ENCODE measurements around the gene MATCAP1.

MATCAP1 gene

DNA sequence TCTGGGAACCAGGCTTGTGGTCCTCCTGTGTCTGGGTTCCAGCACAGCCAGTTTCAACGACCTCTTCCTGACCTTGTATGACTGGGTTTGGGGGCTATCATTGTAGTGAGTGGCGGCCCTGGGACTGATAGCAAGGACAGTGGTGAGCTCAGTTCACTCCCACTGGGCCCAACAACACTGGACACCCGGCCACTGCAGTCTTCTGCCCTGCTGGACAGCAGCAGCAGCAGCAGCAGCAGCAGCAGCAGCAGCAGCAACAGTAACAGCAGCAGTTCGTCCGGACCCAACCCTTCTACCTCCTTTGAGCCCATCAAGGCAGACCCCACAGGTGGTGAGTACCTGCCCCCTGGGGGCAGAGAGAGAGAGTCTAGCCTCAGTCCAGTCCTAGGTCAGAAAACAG lies 11.9 kb upstream of the MATCAP1 start:
- Mint-ChIP-seq H3K36me3 (ENCODE audit: low read depth) (peaks cover 39% of the 10 kb centered on the region), H3K9me3 (no peaks in the 10 kb centered on the region), H3K4me3 (peak overlapping the region; percentile 63 to 93 (median 86)), H3K27me3 (ENCODE audit: low read depth) (peaks cover 5% of the 10 kb centered on the region), H3K27ac (no peak overlapping the region), H3K4me1 (peaks cover 34% of the 10 kb centered on the region)
- TF ChIP-seq, protein P1, sequence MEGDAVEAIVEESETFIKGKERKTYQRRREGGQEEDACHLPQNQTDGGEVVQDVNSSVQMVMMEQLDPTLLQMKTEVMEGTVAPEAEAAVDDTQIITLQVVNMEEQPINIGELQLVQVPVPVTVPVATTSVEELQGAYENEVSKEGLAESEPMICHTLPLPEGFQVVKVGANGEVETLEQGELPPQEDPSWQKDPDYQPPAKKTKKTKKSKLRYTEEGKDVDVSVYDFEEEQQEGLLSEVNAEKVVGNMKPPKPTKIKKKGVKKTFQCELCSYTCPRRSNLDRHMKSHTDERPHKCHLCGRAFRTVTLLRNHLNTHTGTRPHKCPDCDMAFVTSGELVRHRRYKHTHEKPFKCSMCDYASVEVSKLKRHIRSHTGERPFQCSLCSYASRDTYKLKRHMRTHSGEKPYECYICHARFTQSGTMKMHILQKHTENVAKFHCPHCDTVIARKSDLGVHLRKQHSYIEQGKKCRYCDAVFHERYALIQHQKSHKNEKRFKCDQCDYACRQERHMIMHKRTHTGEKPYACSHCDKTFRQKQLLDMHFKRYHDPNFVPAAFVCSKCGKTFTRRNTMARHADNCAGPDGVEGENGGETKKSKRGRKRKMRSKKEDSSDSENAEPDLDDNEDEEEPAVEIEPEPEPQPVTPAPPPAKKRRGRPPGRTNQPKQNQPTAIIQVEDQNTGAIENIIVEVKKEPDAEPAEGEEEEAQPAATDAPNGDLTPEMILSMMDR (IDR thresholded peaks at IDR 0.05; ENCODE audit: unreplicated experiment in 3 of 3), result no peak

GRCh38 chr16:67194260-67194659 lies 10.5 kb upstream of the MATCAP1 start:
- TF ChIP-seq, protein P1 (IDR thresholded peaks at IDR 0.05; ENCODE audit: unreplicated experiment in 3 of 3), result no peak
- Mint-ChIP-seq H3K27me3 (ENCODE audit: low read depth) (peaks cover 5% of the 10 kb centered on the region), H3K27ac (peak overlapping the region in 1 of 3 experiments; percentile 61), H3K9me3 (no peaks in the 10 kb centered on the region), H3K4me3 (peak overlapping the region; percentile 86 to 93 (median 89)), H3K36me3 (ENCODE audit: low read depth) (peaks cover 36% of the 10 kb centered on the region), H3K4me1 (peaks cover 34% of the 10 kb centered on the region)

DNA sequence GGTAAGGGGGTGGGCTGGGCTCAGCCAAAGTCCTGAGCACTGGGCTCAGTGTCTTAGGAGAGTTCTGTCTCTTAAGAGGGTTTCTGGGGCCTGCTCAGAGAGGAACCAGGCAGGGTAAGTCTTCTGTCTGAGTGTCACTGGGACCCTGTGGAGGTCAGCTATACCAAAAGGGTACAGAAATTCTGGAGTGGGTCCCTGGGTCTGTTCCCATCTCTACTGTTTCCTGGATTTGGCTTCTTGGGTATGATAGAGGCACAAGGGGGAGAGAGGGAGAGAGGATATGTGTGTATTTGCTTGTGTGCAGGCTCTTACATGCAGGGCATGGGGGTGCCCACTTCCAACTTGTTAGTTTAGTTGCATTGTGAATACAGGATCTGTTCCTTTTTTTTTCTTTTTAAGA lies 9.8 kb upstream of the MATCAP1 start:
- Mint-ChIP-seq H3K9me3 (no peaks in the 10 kb centered on the region), H3K27ac (peak overlapping the region in 1 of 3 experiments; percentile 61), H3K4me1 (peaks cover 34% of the 10 kb centered on the region), H3K36me3 (ENCODE audit: low read depth) (peaks cover 36% of the 10 kb centered on the region), H3K4me3 (peak overlapping the region; percentile 86 to 93 (median 89)), H3K27me3 (ENCODE audit: low read depth) (peaks cover 5% of the 10 kb centered on the region)
- TF ChIP-seq, protein P1 (IDR thresholded peaks at IDR 0.05; ENCODE audit: unreplicated experiment in 3 of 3), result no peak

DNA sequence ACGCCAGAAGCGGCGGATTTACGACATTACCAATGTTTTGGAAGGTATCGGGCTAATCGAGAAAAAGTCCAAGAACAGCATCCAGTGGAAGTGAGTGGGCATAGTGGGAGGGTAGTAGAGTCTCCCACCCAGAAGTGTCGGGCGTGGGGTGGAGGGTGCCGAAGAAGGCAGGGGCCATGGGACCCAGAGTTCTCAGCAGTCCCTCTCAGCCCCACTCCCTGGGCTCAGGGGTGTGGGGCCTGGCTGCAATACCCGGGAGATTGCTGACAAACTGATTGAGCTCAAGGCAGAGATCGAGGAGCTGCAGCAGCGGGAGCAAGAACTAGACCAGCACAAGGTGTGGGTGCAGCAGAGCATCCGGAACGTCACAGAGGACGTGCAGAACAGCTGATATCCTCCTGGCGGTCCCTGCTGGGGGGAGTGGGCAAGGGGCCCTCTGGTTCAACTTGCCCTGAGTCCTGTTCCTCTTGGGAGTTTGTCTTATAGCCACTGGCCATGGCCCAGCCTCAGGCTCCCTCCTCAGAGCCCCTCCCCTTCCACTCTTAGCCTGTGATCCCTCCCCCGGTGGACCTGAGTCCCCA lies 9.1 kb upstream of the MATCAP1 start:
- Mint-ChIP-seq H3K27ac (no peak overlapping the region), H3K4me1 (peaks cover 34% of the 10 kb centered on the region), H3K9me3 (no peaks in the 10 kb centered on the region), H3K27me3 (ENCODE audit: low read depth) (no peaks in the 10 kb centered on the region), H3K4me3 (peak overlapping the region; percentile 86 to 93 (median 89)), H3K36me3 (ENCODE audit: low read depth) (peaks cover 32% of the 10 kb centered on the region)
- TF ChIP-seq, protein P1 (IDR thresholded peaks at IDR 0.05; ENCODE audit: unreplicated experiment in 3 of 3), result no peak

GRCh38 chr16:67191995-67192681 lies 8.4 kb upstream of the MATCAP1 start, which contains the start of gene E2F4:
TSS of gene E2F4 (plus strand) at chr16:67192155. CDS start at chr16:67192228, 73 bp downstream.
- Mint-ChIP-seq H3K4me1 (peaks cover 34% of the 10 kb centered on the region), H3K27ac (peak within 1 kb of the TSS; percentile 2 to 86 (median 67)), H3K36me3 (ENCODE audit: low read depth) (peaks cover 30% of the 10 kb centered on the region), H3K27me3 (ENCODE audit: low read depth) (no peaks in the 10 kb centered on the region), H3K9me3 (no peaks in the 10 kb centered on the region), H3K4me3 (peak within 1 kb of the TSS; percentile 86 to 93 (median 89))
- TF ChIP-seq, protein P1 (IDR thresholded peaks at IDR 0.05; ENCODE audit: unreplicated experiment in 3 of 3), result no peak
